ENCODE results near the gene LRRC8C.
"Not testable (repeated sequence)": the region's sequence is repeated elsewhere in the genome, so short reads cannot be mapped to it uniquely, and the experiment has no call there.

LRRC8C gene

DNA sequence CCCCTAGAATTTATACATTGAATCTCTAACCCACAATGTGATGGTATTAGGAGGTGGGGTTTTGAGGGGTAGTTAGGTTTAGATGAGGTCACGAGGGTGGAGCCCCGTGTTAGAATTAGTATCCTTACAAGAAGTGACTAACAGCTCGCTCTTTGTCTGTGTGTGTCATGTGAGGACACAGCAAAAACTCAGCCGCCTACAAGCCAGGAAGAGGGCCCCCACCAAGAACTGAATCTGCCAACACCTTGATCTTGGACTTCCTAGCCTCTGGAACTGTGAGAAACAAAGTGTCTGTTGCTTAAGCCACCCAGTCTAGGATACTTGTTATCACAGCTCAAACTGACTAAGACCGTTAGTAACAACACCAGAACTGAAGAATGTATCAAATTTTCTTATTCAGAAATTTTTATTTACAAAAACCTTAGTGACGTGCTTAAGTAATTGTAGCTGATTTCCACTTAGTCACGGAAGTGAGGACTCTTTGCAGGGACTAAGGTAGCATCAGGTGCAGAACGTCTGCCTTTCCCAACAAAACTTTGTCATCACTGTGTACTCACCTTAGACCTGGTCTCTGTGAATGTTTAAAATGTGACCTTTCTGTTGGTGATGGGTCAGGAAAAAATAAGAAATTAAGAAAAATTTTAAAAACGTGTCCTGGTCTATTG lies 24.5 kb upstream of the LRRC8C start:
- no peak for DNase-seq

- no peak for DNase-seq
These were observed 23.8 kb upstream of the LRRC8C start for GRCh38 chr1:89608984-89609725.

GRCh38 chr1:89609781-89610456 lies 23.0 kb upstream of the LRRC8C start:
- no peak for DNase-seq

- no peak for DNase-seq
These were observed 22.4 kb upstream of the LRRC8C start for GRCh38 chr1:89610457-89611011.

- DNase-seq, result no peak
These were observed 21.2 kb upstream of the LRRC8C start for GRCh38 chr1:89611721-89612120.

- DNase-seq, result no peak
These were observed 19.0 kb upstream of the LRRC8C start for GRCh38 chr1:89613928-89614327.

DNA sequence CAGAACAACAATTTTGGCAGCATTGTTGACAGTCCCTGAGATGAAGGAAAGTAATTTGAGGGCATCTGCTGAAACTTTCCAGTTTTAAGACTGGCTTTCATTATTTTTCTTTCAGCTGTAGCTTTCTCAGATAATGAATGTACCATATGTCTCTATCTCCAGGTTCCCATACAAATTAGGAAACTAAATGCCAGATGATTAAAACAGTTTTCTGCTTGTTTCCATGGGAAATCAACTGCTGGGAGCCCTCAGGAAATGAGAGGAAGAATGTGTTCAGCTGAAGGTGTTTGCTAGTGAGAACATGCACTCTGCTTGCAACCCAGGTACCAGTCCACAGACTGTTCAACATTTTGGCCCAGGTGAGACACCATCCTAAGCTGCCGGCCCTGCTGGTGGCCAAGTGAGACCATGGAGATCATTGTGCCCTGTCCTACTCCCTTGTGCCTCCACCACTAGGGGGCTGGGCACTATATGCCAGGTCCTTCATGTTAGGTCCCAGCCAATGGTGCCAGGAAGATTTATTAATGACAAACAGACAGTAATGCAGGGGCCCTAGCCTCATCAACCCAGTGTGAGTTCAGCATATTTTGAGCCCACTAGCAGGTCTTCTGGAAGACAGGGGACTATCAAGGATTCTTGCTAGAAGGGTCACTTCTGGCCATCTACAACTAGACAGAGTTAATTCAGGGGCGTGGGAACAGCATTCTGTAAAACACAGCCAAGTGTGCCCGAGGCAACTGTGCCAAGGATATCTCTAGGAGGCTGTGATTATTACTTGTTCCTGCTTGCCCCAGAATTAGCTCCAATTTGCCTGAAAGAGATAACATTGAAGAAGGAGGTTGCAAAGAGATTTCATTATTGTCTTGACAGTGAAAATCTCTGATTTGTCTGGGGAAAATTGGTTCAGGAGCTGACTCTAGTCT lies 17.0 kb upstream of the LRRC8C start:
- DNase-seq, result no peak

- DNase-seq, result no peak
These were observed 15.9 kb upstream of the LRRC8C start for GRCh38 chr1:89616844-89617627.

DNA sequence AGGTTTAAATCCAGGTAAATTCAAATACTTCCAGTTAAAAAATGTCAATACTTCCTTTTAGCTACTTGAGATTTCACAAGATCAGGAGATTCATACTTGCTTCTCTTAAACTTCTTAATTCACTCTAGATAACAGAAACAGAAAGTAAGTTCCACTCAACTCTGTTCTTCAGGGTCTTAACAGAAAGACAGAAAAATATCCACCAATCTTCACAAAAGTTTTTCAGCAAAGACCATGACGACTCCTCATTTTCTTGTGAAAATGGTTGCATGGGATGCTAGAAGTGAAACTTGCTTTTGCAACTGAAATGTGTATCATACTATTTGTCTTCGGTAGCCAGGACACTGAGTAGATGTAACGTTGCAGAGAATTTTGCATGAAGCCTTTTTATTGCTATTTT lies 12.3 kb upstream of the LRRC8C start:
- DNase-seq, result no peak

DNA sequence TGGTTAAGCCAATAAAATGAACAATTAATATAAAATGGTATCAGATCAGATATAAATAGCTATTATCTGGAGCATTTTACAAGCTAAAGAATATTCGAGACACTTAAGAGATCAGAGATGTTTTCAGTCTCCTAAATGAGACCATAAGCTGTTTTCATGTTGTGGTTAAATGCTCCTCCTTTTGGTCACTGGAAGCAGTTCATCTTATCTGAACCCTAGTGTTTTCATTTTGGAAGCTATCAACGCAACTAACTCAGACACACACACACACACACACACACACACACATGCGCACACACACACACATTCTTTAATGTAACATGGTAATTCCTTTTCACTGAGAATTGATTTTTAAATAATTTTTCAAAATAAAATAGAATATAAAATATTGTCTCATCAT lies 10.0 kb upstream of the LRRC8C start:
- DNase-seq, result no peak

GRCh38 chr1:89624314-89624713 lies 8.6 kb upstream of the LRRC8C start:
- no peak for DNase-seq

DNA sequence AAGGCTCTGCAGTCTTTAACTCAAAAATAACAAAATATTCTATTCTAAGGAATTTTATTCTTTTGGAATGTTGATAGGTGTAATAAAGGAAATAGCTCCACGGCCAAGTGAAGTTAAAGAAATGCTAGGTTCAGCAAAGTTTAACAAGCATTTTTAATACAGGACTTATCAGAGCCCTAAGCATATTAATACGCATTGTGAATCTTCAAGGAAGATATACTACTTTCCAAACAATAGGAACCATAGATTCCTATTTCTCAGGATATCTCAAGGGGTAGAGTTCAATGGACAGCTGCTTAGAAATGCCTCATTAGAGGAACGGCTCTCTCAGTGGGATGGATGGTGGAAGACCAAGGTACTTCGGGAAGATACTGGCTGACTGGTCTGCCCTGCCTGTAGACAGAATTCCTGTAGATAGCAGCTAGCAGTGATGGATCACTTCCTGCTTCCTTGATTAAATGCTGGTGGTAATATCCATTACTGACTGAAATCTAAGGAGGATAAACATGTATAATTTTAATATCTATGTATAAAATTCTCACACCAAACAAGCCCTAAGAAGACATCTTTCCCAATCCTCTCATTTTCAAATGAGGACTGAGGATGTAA lies 8.1 kb upstream of the LRRC8C start:
- no peak for DNase-seq

DNA sequence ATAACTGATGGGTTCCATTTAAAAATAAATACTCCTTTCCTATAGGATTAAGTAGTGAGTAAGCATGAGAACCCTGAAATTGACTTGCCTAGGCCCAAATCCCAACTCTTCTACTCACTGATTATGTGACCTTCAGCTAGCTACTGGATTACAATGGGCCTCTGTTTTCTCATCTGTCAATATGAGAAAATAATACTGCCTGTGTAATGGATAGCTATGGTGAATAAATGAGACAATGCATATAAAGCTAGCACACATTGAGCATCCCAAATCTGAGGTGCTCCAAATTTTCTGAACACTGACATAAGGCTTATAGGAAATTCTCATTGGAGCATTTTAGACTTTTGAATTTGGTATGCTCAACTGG lies 5.3 kb upstream of the LRRC8C start:
- DNase-seq, result no peak

- DNase-seq, result no peak
These were observed 3.8 kb upstream of the LRRC8C start for GRCh38 chr1:89629146-89629545.

DNA sequence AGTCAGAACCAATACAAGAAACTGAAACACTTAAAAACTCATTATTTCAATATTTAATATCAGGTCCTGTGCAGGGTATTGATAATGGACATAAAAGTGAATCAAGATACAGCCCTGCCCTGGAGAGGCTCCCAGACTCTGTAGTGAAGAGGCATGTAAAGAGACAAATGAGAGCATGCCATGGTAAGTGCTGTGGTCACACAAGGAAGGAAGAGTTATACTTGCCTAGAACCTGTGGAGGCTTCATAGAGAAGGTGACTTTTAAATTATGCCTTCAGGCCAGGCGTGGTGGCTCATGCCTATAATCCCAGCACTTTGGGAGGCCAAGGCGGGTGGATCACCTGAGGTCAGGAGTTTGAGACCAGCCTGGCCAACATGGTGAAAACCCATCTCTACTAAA lies 3.3 kb upstream of the LRRC8C start:
- DNase-seq, result not testable (repeated sequence)

- DNase-seq, result no peak
These were observed 2.9 kb upstream of the LRRC8C start for GRCh38 chr1:89630048-89630447.

- no peak for DNase-seq
These were observed 884 bp upstream of the LRRC8C start for GRCh38 chr1:89631816-89632656.

GRCh38 chr1:89633248-89633799 lies 404 bp downstream of the LRRC8C start:
- DNase-seq, result no peak

- DNase-seq, result no peak
These were observed 1.1 kb downstream of the LRRC8C start for GRCh38 chr1:89633800-89634625.

Measured in SIG-M5 (cell line).